ENCODE measurements around the gene PTPN22.

- TF ChIP-seq POLR2A (IDR thresholded peaks at IDR 0.05) (no peak), CTCF (IDR thresholded peaks at IDR 0.05) (no peak)
These were observed 15.7 kb downstream of the PTPN22 start for GRCh38 chr1:113855630-113856400.

Measured in lower leg skin (tissue), 3 donors.